K562 (cell line): ENCODE data around the gene ANKRD61. TPM values are rescaled to one million over a fixed set of nuclear protein-coding genes. Genes with fewer than 3 reads are reported as not detected.
A peak's percentile ranks its signal among the peaks of the same experiment; 100 is the strongest.

Source experiments
- BCL6 ChIP-seq: fragments of 250-450 bp; sonication (Bioruptor Pico); IDR thresholded peaks from 2 replicates; pipeline ENCODE4 v1.4.0; 2020
- BCLAF1 ChIP-seq, 2 experiments: fragments of 450-650 bp in 1 of 2; IDR thresholded peaks; 2 replicates each; pipeline ENCODE4 v1.6.1; 2011 to 2017; ENCODE audit warnings: low read depth in 2 of 2, antibody characterized with exemption in 1 of 2, borderline replicate concordance in 1 of 2, low read length in 1 of 2, mild to moderate bottlenecking in 1 of 2, mixed read lengths in 1 of 2; ENCODE audit not compliant: control insufficient read depth in 1 of 2
- FOXK1 ChIP-seq: sonication (generic); formaldehyde crosslinking; IDR thresholded peaks from 2 replicates; pipeline ENCODE4 v1.8.0; 2022; ENCODE audit warnings: missing genetic modification reagents, mild to moderate bottlenecking, borderline replicate concordance
- KDM2B ChIP-seq: fragments of 250-450 bp; sonication (Bioruptor Pico); IDR thresholded peaks from 2 replicates; pipeline ENCODE4 v1.8.0; 2021; ENCODE audit warnings: mild to moderate bottlenecking, moderate library complexity
- POLR2AphosphoS2 ChIP-seq: IDR thresholded peaks from 2 replicates; pipeline ENCODE4 v1.6.1; 2012; ENCODE audit warnings: low read length, improper control_type of control experiment
- PYGO2 ChIP-seq: fragments of 450-650 bp; IDR thresholded peaks from 2 replicates; pipeline ENCODE4 v1.6.1; 2016; ENCODE audit warnings: mild to moderate bottlenecking, missing genetic modification characterization, moderate library complexity, missing compliant biosample characterization
- RB1 ChIP-seq: fragments of 450-650 bp; IDR thresholded peaks from 2 replicates; pipeline ENCODE4 v1.6.1; 2017; ENCODE audit warnings: low read depth, mild to moderate bottlenecking
- RBM15 ChIP-seq: fragments of 200-400 bp; formaldehyde crosslinking; IDR thresholded peaks from 2 replicates; pipeline ENCODE4 v1.6.1; 2018; ENCODE audit warnings: mild to moderate bottlenecking, low read length, moderate library complexity; ENCODE audit not compliant: insufficient read depth
- SMAD1 ChIP-seq: fragments of 150-350 bp; IDR thresholded peaks from 2 replicates; pipeline ENCODE4 v1.6.1; 2014; ENCODE audit warnings: low read length, low read depth; ENCODE audit not compliant: partially characterized antibody
- SRSF9 ChIP-seq: fragments of 200-400 bp; formaldehyde crosslinking; IDR thresholded peaks from 2 replicates; pipeline ENCODE4 v1.6.1; 2017; ENCODE audit warnings: low read depth, low read length, borderline replicate concordance
- U2AF2 ChIP-seq: fragments of 200-400 bp; formaldehyde crosslinking; optimal IDR thresholded peaks from 2 replicates; pipeline ENCODE3; 2017; ENCODE audit warnings: low read depth, mild to moderate bottlenecking, low read length
- ZBTB9 ChIP-seq: fragments of 450-650 bp; formaldehyde crosslinking; IDR thresholded peaks from 2 replicates; pipeline ENCODE4 v1.4.0; 2020; ENCODE audit warnings: mild to moderate bottlenecking, moderate library complexity
- ZNF165 ChIP-seq: fragments of 250-450 bp; sonication (Bioruptor Pico); IDR thresholded peaks from 2 replicates; pipeline ENCODE4 v1.4.0; 2020; ENCODE audit warnings: borderline replicate concordance
- polyA plus RNA-seq, 8 experiments: library from polyadenylated mRNA; depleted of rRNA in 4 of 8; stranded (reverse) in 5 of 8; unstranded in 3 of 8; fragments of >200 nt; fragmentation: Nextera tagmentation in 2 of 8; fragmentation: Illumina TruSeq in 1 of 8; extraction: Ambion mirVana in 2 of 8; extraction: Trizol in 1 of 8; gene quantifications; 2 replicates each; pipeline versions ENCODE4 v1.2.1 to v1.2.3, GENCODE V29; 2011 to 2014; ENCODE audit warnings: inconsistent platforms in 1 of 8, missing spikeins in 1 of 8
- total RNA-seq, 7 experiments: library from RNA; depleted of rRNA in 6 of 7; stranded (reverse); fragments of >200 nt in 6 of 7; fragmentation: Illumina TruSeq in 2 of 7; extraction: Trizol in 2 of 7; gene quantifications; 2 replicates each; pipeline versions ENCODE4 v1.2.1 to v1.2.3, GENCODE V29; 2011 to 2021; ENCODE audit warnings: low replicate concordance in 1 of 7
- TF ChIP-seq, protein P1 (sequence below): fragments of 200-800 bp; sonication (Bioruptor generic); IDR thresholded peaks from 2 replicates; pipeline ENCODE4 v1.6.1; 2017; ENCODE audit warnings: missing genetic modification characterization, missing compliant biosample characterization
- TF ChIP-seq, protein P2 (sequence below), 3 experiments: fragments of 200-800 bp in 1 of 3; sonication (Bioruptor generic) in 1 of 3; sonication (generic) in 1 of 3; formaldehyde crosslinking in 1 of 3; IDR thresholded peaks; 2 replicates each; pipeline versions ENCODE4 v1.6.1 to v1.8.0; 2016 to 2022; ENCODE audit warnings: mild to moderate bottlenecking in 2 of 3, missing compliant biosample characterization in 2 of 3, missing genetic modification characterization in 2 of 3, missing genetic modification reagents in 1 of 3
- TF ChIP-seq, protein P3 (sequence below), 2 experiments: fragments of 200-800 bp in 1 of 2; sonication (Bioruptor generic) in 1 of 2; sonication (generic) in 1 of 2; formaldehyde crosslinking in 1 of 2; IDR thresholded peaks in 1 of 2; conservative IDR thresholded peaks in 1 of 2; 2 replicates each; pipeline versions ENCODE4 v1.5.0 to v1.6.1; 2016 to 2020; ENCODE audit warnings: missing compliant biosample characterization in 1 of 2, missing genetic modification characterization in 1 of 2, missing genetic modification reagents in 1 of 2

The ANKRD61 gene
- total and polyA plus RNA-seq, 9 of the 15 experiments (the other 6 are each of a cell fraction or from before 2014, with no cell fraction given): 0.08 to 0.11 (median 0.09) TPM; not detected in 5

DNA sequence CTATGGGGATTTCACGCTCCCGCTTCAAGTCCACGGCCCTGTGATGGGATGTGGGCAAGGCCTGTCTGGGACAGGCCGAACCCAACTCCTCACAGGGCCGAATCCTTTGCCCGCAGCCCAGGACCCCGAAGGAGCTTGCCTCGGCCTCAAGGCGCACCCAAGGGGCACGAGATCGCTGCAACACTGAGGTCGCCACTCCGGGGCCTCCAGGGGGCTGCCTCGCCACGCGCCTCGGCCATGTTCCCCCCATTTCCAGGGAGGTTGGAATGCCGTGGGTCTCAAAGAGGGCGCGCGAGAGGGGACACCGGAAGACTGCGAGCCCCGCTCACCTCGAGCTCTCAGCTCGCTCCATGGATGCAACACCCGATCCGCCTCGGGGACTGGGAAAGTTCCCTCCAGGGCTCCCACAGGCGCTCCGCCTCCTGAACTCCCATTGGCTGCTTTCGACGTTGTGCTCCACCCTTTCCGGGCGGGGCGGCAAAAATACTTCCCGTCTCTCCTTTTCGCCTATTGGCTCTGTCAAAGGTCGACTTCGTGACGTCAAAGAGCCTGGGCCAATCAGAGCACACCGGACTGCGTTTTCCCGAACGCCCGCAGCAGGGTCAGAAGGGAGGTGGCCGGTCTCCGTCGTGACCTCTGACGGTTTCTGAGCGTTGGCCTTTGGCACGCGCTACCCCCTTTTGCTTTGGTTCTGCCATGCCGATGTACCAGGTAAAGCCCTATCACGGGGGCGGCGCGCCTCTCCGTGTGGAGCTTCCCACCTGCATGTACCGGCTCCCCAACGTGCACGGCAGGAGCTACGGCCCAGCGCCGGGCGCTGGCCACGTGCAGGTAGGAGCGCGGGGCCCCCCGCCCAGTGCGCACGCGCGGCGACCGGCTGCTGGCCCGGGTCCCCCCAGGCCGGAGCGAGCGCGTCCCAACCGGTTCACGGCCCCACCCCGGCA lies 22.2 kb upstream of the ANKRD61 start, which contains the start of the genes AIMP2 and PMS2 (continued):
- no peak for TF ChIP-seq U2AF2
- no peak for TF ChIP-seq BCLAF1 (IDR thresholded peaks at IDR 0.05; ENCODE audit: borderline replicate concordance in 1 of 2, control insufficient read depth in 1 of 2, low read depth in 2 of 2, low read length in 1 of 2)
- TF ChIP-seq PYGO2 (tag): no peak
- TF ChIP-seq ZBTB9 (CRISPR knock-in tag): peak; percentile 93
- TF ChIP-seq RB1: peak; percentile 87
- TF ChIP-seq, protein P1, sequence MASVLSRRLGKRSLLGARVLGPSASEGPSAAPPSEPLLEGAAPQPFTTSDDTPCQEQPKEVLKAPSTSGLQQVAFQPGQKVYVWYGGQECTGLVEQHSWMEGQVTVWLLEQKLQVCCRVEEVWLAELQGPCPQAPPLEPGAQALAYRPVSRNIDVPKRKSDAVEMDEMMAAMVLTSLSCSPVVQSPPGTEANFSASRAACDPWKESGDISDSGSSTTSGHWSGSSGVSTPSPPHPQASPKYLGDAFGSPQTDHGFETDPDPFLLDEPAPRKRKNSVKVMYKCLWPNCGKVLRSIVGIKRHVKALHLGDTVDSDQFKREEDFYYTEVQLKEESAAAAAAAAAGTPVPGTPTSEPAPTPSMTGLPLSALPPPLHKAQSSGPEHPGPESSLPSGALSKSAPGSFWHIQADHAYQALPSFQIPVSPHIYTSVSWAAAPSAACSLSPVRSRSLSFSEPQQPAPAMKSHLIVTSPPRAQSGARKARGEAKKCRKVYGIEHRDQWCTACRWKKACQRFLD (CRISPR knock-in tag): peak; percentile 99
- TF ChIP-seq, protein P2, sequence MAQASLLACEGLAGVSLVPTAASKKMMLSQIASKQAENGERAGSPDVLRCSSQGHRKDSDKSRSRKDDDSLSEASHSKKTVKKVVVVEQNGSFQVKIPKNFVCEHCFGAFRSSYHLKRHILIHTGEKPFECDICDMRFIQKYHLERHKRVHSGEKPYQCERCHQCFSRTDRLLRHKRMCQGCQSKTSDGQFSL (CRISPR knock-in tag; IDR thresholded peaks at IDR 0.05): peak; percentile 55; the same call in 1 of the 2 replicates
- TF ChIP-seq, protein P2 (tag; IDR thresholded peaks at IDR 0.05): no peak
- TF ChIP-seq SRSF9: no peak
- peak; percentile 81; the same call in 1 of the 2 replicates for TF ChIP-seq ZNF165 (CRISPR knock-in tag)
- TF ChIP-seq FOXK1 (CRISPR knock-in tag): 0 out of 2 replicates have a peak, but pooled peaks have one; percentile 22
- TF ChIP-seq RBM15: no peak
- TF ChIP-seq POLR2AphosphoS2: no peak; the same call in 1 of the 2 replicates
- 0 out of 2 replicates have a peak, but pooled peaks have one; percentile 13 for TF ChIP-seq KDM2B (CRISPR knock-in tag)
- peak; percentile 67; the same call in 1 of the 2 replicates for TF ChIP-seq BCL6 (CRISPR knock-in tag)
- TF ChIP-seq SMAD1: no peak
- TF ChIP-seq, protein P3, sequence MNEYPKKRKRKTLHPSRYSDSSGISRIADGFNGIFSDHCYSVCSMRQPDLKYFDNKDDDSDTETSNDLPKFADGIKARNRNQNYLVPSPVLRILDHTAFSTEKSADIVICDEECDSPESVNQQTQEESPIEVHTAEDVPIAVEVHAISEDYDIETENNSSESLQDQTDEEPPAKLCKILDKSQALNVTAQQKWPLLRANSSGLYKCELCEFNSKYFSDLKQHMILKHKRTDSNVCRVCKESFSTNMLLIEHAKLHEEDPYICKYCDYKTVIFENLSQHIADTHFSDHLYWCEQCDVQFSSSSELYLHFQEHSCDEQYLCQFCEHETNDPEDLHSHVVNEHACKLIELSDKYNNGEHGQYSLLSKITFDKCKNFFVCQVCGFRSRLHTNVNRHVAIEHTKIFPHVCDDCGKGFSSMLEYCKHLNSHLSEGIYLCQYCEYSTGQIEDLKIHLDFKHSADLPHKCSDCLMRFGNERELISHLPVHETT (CRISPR knock-in tag; conservative IDR thresholded peaks at IDR 0.05 in 1 of 2, IDR thresholded peaks at IDR 0.05 in 1 of 2): peak in 1 of 2 experiments; percentile 91; a peak in 2 of 4 replicates
